GM12878 (cell line): ENCODE results near the gene HOOK1. TPM values are rescaled to one million over a fixed set of nuclear protein-coding genes. Genes with fewer than 3 reads are reported as not detected.

ENCODE experiments used
- ATAC-seq: fragments of 200-7000 bp; cut with Tn5 transposase; 3 replicates; pipeline ENCODE4 v1.9.1; 2020; ENCODE audit warnings: mild to moderate bottlenecking, moderate library complexity
- BruUV-seq: library from RNA; stranded (reverse); fragments of 400-500 nt; replicated peaks from 2 replicates; lab custom pipeline; 2021; lab: Mats Ljungman, UMichigan
- CTCF ChIA-PET: fragments of 300-600 bp; sonication (Branson Sonifier 250); formaldehyde crosslinking; extraction: SDS; loops from one replicate; lab custom pipeline; 2021; ENCODE audit warnings: inconsistent platforms; lab: Yijun Ruan, JAX
- POLR2A ChIA-PET: fragments of 350-600 bp; formaldehyde crosslinking; extraction: SDS; loops from one replicate; lab custom pipeline; 2021; ENCODE audit warnings: inconsistent platforms; lab: Charles Lee
- RAD21 ChIA-PET: fragments of 300-600 bp; sonication (Branson Sonifier 250); formaldehyde crosslinking; loops from one replicate; lab custom pipeline; 2023; ENCODE audit warnings: antibody characterized with exemption; ENCODE audit not compliant: unreplicated experiment; lab: Charles Lee
- SMC1A ChIA-PET: fragments of 300-600 bp; sonication (Branson Sonifier 250); formaldehyde crosslinking; loops from one replicate; lab custom pipeline; 2023; ENCODE audit not compliant: unreplicated experiment, uncharacterized antibody; lab: Charles Lee
- DNase-seq: peaks from one replicate; pipeline ENCODE4 v3.0.0-alpha.2; 2011; ENCODE audit warnings: low read depth, low spot score
- FAIRE-seq: peaks from 3 replicates; lab custom pipeline; 2011; peaks lifted over from hg19 to GRCh38; lab: Jason Lieb, UNC
- H2AFZ ChIP-seq: 2 replicates; pipeline ENCODE4 v1.6.0; 2011; ENCODE audit warnings: low read depth, low read length, control low read depth; ENCODE audit not compliant: control insufficient read depth
- H3K27ac ChIP-seq: 2 replicates; pipeline ENCODE4 v1.5.1; 2011; ENCODE audit warnings: control low read depth; ENCODE audit not compliant: control insufficient read depth, insufficient read depth
- H3K27me3 ChIP-seq, 2 experiments: replicated peaks in 1 of 2; 2 replicates each; pipeline versions ENCODE4 v1.6.0 to v1.6.1; 2011; ENCODE audit warnings: low read length in 1 of 2; ENCODE audit not compliant: control insufficient read depth in 2 of 2, insufficient read depth in 2 of 2
- H3K36me3 ChIP-seq, 2 experiments: 2 replicates each; pipeline ENCODE4 v1.5.1; 2011; ENCODE audit warnings: low read length in 1 of 2; ENCODE audit not compliant: control insufficient read depth in 2 of 2, insufficient read depth in 2 of 2
- H3K4me1 ChIP-seq: 2 replicates; pipeline ENCODE4 v1.6.1; 2011; ENCODE audit warnings: mild to moderate bottlenecking, low read length, moderate library complexity, mixed read lengths; ENCODE audit not compliant: control insufficient read depth, insufficient read depth
- H3K4me2 ChIP-seq: 2 replicates; pipeline ENCODE4 v1.6.0; 2011; ENCODE audit warnings: control low read depth; ENCODE audit not compliant: control insufficient read depth, insufficient read depth
- H3K4me3 ChIP-seq: fragments of 200-600 bp; sonication (generic); 2 replicates; pipeline ENCODE4 v1.5.1; 2016
- H3K79me2 ChIP-seq: 2 replicates; pipeline ENCODE4 v1.6.0; 2011; ENCODE audit warnings: low read length; ENCODE audit not compliant: control insufficient read depth, insufficient read depth
- H3K9ac ChIP-seq: 2 replicates; pipeline ENCODE4 v1.8.0; 2011; ENCODE audit warnings: low read length, control low read depth, mixed read lengths; ENCODE audit not compliant: control insufficient read depth, insufficient read depth
- H3K9me3 ChIP-seq: replicated peaks from 3 replicates; pipeline ENCODE4 v1.5.1; 2011; ENCODE audit warnings: mild to moderate bottlenecking, low read length; ENCODE audit not compliant: control insufficient read depth, insufficient read depth
- H4K20me1 ChIP-seq: 2 replicates; pipeline ENCODE4 v1.6.0; 2011; ENCODE audit not compliant: control insufficient read depth, insufficient read depth
- KLF5 ChIP-seq: fragments of 450-650 bp; IDR thresholded peaks from 2 replicates; pipeline ENCODE4 v1.6.1; 2014; ENCODE audit warnings: mild to moderate bottlenecking; ENCODE audit not compliant: partially characterized antibody
- MEF2B ChIP-seq: fragments of 450-650 bp; IDR thresholded peaks from 2 replicates; pipeline ENCODE4 v1.6.1; 2018; ENCODE audit warnings: mild to moderate bottlenecking, moderate library complexity; ENCODE audit not compliant: partially characterized antibody, poor library complexity, severe bottlenecking
- MXI1 ChIP-seq: fragments of 150-350 bp; IDR thresholded peaks from 2 replicates; pipeline ENCODE4 v1.6.1; 2011; ENCODE audit warnings: low read depth, mild to moderate bottlenecking, inconsistent platforms, low read length, improper control_type of control experiment
- NFYB ChIP-seq: IDR thresholded peaks from 2 replicates; pipeline ENCODE4 v1.6.1; 2011; ENCODE audit warnings: low read depth, mild to moderate bottlenecking, low read length, improper control_type of control experiment, moderate library complexity; ENCODE audit not compliant: insufficient read depth
- SIN3A ChIP-seq: IDR thresholded peaks from 2 replicates; pipeline ENCODE4 v1.6.1; 2012; ENCODE audit warnings: low read depth, low read length, improper control_type of control experiment
- SRF ChIP-seq, 2 experiments: IDR thresholded peaks; 2 replicates each; pipeline ENCODE4 v1.6.1; 2011; ENCODE audit warnings: low read depth in 2 of 2, low read length in 2 of 2, mild to moderate bottlenecking in 1 of 2, moderate library complexity in 1 of 2
- SUPT20H ChIP-seq: IDR thresholded peaks from 2 replicates; pipeline ENCODE4 v1.6.1; 2011; ENCODE audit warnings: low read depth, mild to moderate bottlenecking, low read length, moderate library complexity, borderline replicate concordance; ENCODE audit not compliant: control insufficient read depth
- whole genome bisulfite sequencing: methylation state at CpG from one replicate; pipeline ENCODE4 v1.1.6; 2016; ENCODE audit warnings: low lambda C conversion rate; ENCODE audit not compliant: insufficient replicate concordance, insufficient coverage; ENCODE audit errors: missing lambda C conversion rate; 5-methylcytosine and 5-hydroxymethylcytosine counted together
- in situ Hi-C: fragments of 300-500 bp; cut with MboI; formaldehyde crosslinking; loops from 9 replicates; pipeline ENCODE4 v1.14.3; 2018; ENCODE audit warnings: mixed read lengths
- intact Hi-C: fragments of 100-400 bp; cut with micrococcal nuclease; formaldehyde crosslinking; loops from one replicate; pipeline ENCODE4 v1.14.2; 2022; ENCODE audit not compliant: unreplicated experiment
- polyA plus RNA-seq, 11 experiments: library from polyadenylated mRNA; depleted of rRNA in 4 of 11; unstranded in 6 of 11; stranded (reverse) in 5 of 11; fragments of >200 nt; fragmentation: Nextera tagmentation in 4 of 11; fragmentation: Illumina TruSeq in 1 of 11; extraction: Ambion mirVana in 4 of 11; extraction: Trizol in 1 of 11; gene quantifications; 1 replicate in 1 of 11; 2 replicates in 10 of 11; pipeline versions ENCODE4 v1.2.1 to v1.2.3, GENCODE V29; 2011 to 2016; ENCODE audit warnings: inconsistent platforms in 2 of 11, missing spikeins in 2 of 11, low read depth in 1 of 11
- total RNA-seq, 4 experiments: library from RNA; depleted of rRNA in 3 of 4; stranded (reverse); fragments of >200 nt in 3 of 4; fragmentation: Illumina TruSeq in 1 of 4; extraction: Trizol in 1 of 4; gene quantifications; 2 replicates each; pipeline versions ENCODE4 v1.2.1 to v1.2.3, GENCODE V29; 2013 to 2021
- TF ChIP-seq, protein P1 (sequence below): fragments of 450-650 bp; IDR thresholded peaks from 2 replicates; pipeline ENCODE4 v1.6.1; 2017; ENCODE audit warnings: borderline replicate concordance
- TF ChIP-seq, protein P2 (sequence below): fragments of 450-650 bp; IDR thresholded peaks from 2 replicates; pipeline ENCODE4 v1.6.1; 2017; ENCODE audit warnings: antibody characterized with exemption, mild to moderate bottlenecking, moderate library complexity

HOOK1 gene
- total and polyA plus RNA-seq, 10 of the 15 experiments (the other 5 are each of a cell fraction or from before 2014, with no cell fraction given), result 1.4 to 15.4 (median 3.7) TPM

DNA sequence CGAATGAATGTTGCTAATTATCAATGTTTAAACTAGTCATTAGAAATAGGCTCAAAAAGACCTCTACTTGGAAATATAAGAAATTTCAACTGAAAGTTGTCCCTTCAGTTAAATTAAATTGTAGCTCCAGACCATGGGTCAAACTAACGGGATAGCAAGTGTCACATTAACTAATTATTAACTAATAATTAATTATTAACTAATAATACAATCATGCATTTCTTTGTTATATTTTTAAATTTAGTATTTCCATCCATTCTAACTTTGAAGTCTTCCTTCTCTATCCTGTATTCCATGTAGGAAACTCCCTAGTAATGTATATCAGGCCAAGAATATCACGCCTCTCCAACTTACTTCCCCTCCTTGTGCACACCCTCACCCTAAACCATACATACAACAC is 43.4 kb upstream of the HOOK1 start:
- ChIA-PET CTCF (interaction anchor here (1.1 to 1.2 kb wide), 2 partner anchors 12 to 176 kb away, joined by 4 to 5 read pairs; no protein-coding TSS in a partner anchor), SMC1A (interaction anchor here (0.9 to 1.6 kb wide), 4 partner anchors 29 to 1066 kb away, joined by 3 read pairs; no protein-coding TSS in a partner anchor), POLR2A (no interaction called here), RAD21 (no interaction called here)
- FAIRE-seq (no peak), DNase-seq (no peak), ATAC-seq (no peak)
- Histone ChIP-seq H3K9ac (no peak overlapping the region), H3K36me3 (no peaks in the 10 kb centered on the region), H3K4me1 (no peaks in the 10 kb centered on the region), H3K4me2 (no peak overlapping the region), H3K79me2 (no peaks in the 10 kb centered on the region), H2AFZ (no peak overlapping the region), H4K20me1 (no peaks in the 10 kb centered on the region), H3K4me3 (no peak overlapping the region), H3K9me3 (no peaks in the 10 kb centered on the region), H3K27me3 (no peaks in the 10 kb centered on the region), H3K27ac (no peak overlapping the region)
- in situ Hi-C loops, result no loop called here
- BruUV-seq, result no TSS peak
- TF ChIP-seq SIN3A (no peak), MXI1 (no peak), MEF2B (no peak), NFYB (no peak), SUPT20H (no peak), SRF (IDR thresholded peaks at IDR 0.05; ENCODE audit: low read depth in 2 of 2, low read length in 2 of 2) (no peak), KLF5 (no peak)
- TF ChIP-seq, protein P1, sequence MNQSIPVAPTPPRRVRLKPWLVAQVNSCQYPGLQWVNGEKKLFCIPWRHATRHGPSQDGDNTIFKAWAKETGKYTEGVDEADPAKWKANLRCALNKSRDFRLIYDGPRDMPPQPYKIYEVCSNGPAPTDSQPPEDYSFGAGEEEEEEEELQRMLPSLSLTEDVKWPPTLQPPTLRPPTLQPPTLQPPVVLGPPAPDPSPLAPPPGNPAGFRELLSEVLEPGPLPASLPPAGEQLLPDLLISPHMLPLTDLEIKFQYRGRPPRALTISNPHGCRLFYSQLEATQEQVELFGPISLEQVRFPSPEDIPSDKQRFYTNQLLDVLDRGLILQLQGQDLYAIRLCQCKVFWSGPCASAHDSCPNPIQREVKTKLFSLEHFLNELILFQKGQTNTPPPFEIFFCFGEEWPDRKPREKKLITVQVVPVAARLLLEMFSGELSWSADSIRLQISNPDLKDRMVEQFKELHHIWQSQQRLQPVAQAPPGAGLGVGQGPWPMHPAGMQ, result no peak
- TF ChIP-seq, protein P2, sequence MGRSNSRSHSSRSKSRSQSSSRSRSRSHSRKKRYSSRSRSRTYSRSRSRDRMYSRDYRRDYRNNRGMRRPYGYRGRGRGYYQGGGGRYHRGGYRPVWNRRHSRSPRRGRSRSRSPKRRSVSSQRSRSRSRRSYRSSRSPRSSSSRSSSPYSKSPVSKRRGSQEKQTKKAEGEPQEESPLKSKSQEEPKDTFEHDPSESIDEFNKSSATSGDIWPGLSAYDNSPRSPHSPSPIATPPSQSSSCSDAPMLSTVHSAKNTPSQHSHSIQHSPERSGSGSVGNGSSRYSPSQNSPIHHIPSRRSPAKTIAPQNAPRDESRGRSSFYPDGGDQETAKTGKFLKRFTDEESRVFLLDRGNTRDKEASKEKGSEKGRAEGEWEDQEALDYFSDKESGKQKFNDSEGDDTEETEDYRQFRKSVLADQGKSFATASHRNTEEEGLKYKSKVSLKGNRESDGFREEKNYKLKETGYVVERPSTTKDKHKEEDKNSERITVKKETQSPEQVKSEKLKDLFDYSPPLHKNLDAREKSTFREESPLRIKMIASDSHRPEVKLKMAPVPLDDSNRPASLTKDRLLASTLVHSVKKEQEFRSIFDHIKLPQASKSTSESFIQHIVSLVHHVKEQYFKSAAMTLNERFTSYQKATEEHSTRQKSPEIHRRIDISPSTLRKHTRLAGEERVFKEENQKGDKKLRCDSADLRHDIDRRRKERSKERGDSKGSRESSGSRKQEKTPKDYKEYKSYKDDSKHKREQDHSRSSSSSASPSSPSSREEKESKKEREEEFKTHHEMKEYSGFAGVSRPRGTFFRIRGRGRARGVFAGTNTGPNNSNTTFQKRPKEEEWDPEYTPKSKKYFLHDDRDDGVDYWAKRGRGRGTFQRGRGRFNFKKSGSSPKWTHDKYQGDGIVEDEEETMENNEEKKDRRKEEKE, result no peak
- intact Hi-C loops, result no loop called here
- 86% methylated on average over 3 of the region's 3 CpGs for WGBS
